ENCODE measurements around the gene WNT9B.

DNA sequence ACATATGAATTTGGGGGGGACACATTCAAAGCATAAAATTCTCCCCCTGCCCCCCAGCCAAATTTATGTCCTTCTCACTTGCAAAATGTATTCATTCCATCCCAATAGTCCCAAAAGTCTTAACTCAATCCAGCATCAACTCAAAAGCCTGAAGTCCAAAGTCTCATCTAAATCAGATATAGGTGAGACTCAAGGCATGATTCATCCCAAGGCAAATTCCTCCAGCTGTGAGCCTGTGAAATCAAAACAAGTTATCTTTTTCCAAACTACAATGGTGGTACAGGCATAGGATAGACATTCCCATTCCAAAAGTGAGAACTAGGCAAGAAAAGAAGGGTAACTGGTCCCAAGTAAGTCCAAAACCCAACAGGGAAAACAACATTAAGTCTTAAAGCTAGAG is 65.7 kb downstream of the WNT9B start:
- TF ChIP-seq POLR2A (IDR thresholded peaks at IDR 0.05; ENCODE audit: low read length): no peak
- no peak for TF ChIP-seq GATA1 (IDR thresholded peaks at IDR 0.05; ENCODE audit: low read depth, low read length)
